Keratinocyte (primary cell): ENCODE data around the gene SRD5A2.

Experiments used
- EZH2 ChIP-seq: IDR thresholded peaks from one replicate; pipeline ENCODE4 v1.6.1; 2012; ENCODE audit warnings: inconsistent platforms, mild to moderate bottlenecking, low read length, moderate library complexity
- TF ChIP-seq, protein P1 (sequence below), 3 experiments: IDR thresholded peaks in 1 of 3; conservative IDR thresholded peaks in 1 of 3; optimal IDR thresholded peaks in 1 of 3; 2 replicates in 2 of 3; 3 replicates in 1 of 3; pipeline versions ENCODE3 to v1.5.1; 2011; ENCODE audit warnings: low read length in 3 of 3, mild to moderate bottlenecking in 3 of 3, moderate library complexity in 2 of 3, control low read depth in 1 of 3, inconsistent platforms in 1 of 3; ENCODE audit not compliant: insufficient read depth in 2 of 3; ENCODE audit errors: extremely low read depth in 1 of 3

DNA sequence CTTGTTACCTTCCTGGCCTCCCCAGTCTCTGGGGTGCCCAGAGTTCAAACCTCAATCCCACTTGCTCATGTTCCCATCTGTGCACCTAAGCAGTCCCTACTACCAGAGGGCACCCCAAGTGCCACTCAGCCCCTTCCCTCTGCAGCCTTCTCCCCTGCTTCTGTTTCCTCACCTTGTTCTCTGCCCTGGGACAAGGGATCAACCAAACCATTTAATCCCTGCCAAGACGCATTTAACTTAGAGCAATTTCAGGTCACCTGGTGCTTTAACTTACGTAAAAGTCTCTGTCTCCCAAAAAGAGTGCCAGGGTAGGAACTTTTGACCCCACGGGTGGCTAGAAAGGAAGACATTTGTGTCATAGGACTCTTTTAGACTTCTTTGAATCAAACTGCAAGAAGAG, 67.2 kb downstream of the SRD5A2 start:
- TF ChIP-seq, protein P1, sequence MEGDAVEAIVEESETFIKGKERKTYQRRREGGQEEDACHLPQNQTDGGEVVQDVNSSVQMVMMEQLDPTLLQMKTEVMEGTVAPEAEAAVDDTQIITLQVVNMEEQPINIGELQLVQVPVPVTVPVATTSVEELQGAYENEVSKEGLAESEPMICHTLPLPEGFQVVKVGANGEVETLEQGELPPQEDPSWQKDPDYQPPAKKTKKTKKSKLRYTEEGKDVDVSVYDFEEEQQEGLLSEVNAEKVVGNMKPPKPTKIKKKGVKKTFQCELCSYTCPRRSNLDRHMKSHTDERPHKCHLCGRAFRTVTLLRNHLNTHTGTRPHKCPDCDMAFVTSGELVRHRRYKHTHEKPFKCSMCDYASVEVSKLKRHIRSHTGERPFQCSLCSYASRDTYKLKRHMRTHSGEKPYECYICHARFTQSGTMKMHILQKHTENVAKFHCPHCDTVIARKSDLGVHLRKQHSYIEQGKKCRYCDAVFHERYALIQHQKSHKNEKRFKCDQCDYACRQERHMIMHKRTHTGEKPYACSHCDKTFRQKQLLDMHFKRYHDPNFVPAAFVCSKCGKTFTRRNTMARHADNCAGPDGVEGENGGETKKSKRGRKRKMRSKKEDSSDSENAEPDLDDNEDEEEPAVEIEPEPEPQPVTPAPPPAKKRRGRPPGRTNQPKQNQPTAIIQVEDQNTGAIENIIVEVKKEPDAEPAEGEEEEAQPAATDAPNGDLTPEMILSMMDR (optimal IDR thresholded peaks at IDR 0.05 in 1 of 3, IDR thresholded peaks at IDR 0.05 in 1 of 3, conservative IDR thresholded peaks at IDR 0.05 in 1 of 3; ENCODE audit: extremely low read depth in 1 of 3, insufficient read depth in 2 of 3, low read length in 3 of 3) = no peak
- no peak for TF ChIP-seq EZH2
